K562 (cell line): ENCODE results near the gene PPP1R16B. TPM values are rescaled to one million over a fixed set of nuclear protein-coding genes. Genes with fewer than 3 reads are reported as not detected.

Source experiments
- ATF1 ChIP-seq, 2 experiments: fragments of 450-650 bp in 1 of 2; IDR thresholded peaks; 2 replicates each; pipeline ENCODE4 v1.6.1; 2016; ENCODE audit warnings: missing compliant biosample characterization in 1 of 2, missing genetic modification characterization in 1 of 2
- JUND ChIP-seq, 2 experiments: IDR thresholded peaks; 2 replicates in 1 of 2; 3 replicates in 1 of 2; pipeline ENCODE4 v1.6.1; 2011; ENCODE audit warnings: borderline replicate concordance in 2 of 2, low read depth in 2 of 2, low read length in 2 of 2, improper control_type of control experiment in 1 of 2, missing biosample characterization in 1 of 2, missing genetic modification characterization in 1 of 2, missing genetic modification reagents in 1 of 2
- KDM1A ChIP-seq, 2 experiments: fragments of 450-650 bp; IDR thresholded peaks; 2 replicates each; pipeline ENCODE4 v1.6.1; 2016; ENCODE audit warnings: mild to moderate bottlenecking in 2 of 2
- MTA1 ChIP-seq: fragments of 450-650 bp; IDR thresholded peaks from 2 replicates; pipeline ENCODE4 v1.6.1; 2017; ENCODE audit warnings: borderline replicate concordance
- MTA3 ChIP-seq: fragments of 450-650 bp; formaldehyde crosslinking; IDR thresholded peaks from 2 replicates; pipeline ENCODE4 v1.6.1; 2017; ENCODE audit warnings: mild to moderate bottlenecking, borderline replicate concordance
- NR2C2 ChIP-seq, 2 experiments: fragments of 200-800 bp in 1 of 2; sonication (Bioruptor generic) in 1 of 2; sonication (generic) in 1 of 2; formaldehyde crosslinking in 1 of 2; IDR thresholded peaks; 2 replicates each; pipeline versions ENCODE4 v1.6.1 to v1.8.0; 2016 to 2022; ENCODE audit warnings: mild to moderate bottlenecking in 1 of 2, missing compliant biosample characterization in 1 of 2, missing genetic modification characterization in 1 of 2, missing genetic modification reagents in 1 of 2
- RFX7 ChIP-seq: fragments of 250-450 bp; sonication (Bioruptor Pico); IDR thresholded peaks from 2 replicates; pipeline ENCODE4 v1.5.1; 2021; ENCODE audit warnings: mild to moderate bottlenecking
- TCF7L2 ChIP-seq: fragments of 150-350 bp; IDR thresholded peaks from 2 replicates; pipeline ENCODE4 v1.6.1; 2016; ENCODE audit warnings: low read depth, mild to moderate bottlenecking, low read length, moderate library complexity
- THRA ChIP-seq: fragments of 450-650 bp; IDR thresholded peaks from 2 replicates; pipeline ENCODE4 v1.6.1; 2017; ENCODE audit warnings: mild to moderate bottlenecking, moderate library complexity
- ZBTB40 ChIP-seq, 2 experiments: fragments of 450-650 bp in 1 of 2; sonication (generic) in 1 of 2; formaldehyde crosslinking in 1 of 2; IDR thresholded peaks; 2 replicates each; pipeline versions ENCODE4 v1.7.1 to v1.9.0; 2016 to 2022; ENCODE audit warnings: inconsistent platforms in 1 of 2, mild to moderate bottlenecking in 1 of 2, missing genetic modification reagents in 1 of 2
- ZNF282 ChIP-seq: sonication (generic); formaldehyde crosslinking; IDR thresholded peaks from 2 replicates; pipeline ENCODE4 v1.8.1; 2023; ENCODE audit warnings: missing genetic modification reagents
- ZNF398 ChIP-seq: fragments of 250-450 bp; sonication (Bioruptor Pico); IDR thresholded peaks from 2 replicates; pipeline ENCODE4 v1.8.0; 2021; ENCODE audit warnings: moderate library complexity, mild to moderate bottlenecking, inconsistent platforms
- ZNF561 ChIP-seq: fragments of 450-650 bp; formaldehyde crosslinking; conservative IDR thresholded peaks from 2 replicates; pipeline ENCODE4 v1.4.0; 2020; ENCODE audit warnings: mild to moderate bottlenecking, moderate library complexity
- polyA plus RNA-seq, 8 experiments: library from polyadenylated mRNA; depleted of rRNA in 4 of 8; stranded (reverse) in 5 of 8; unstranded in 3 of 8; fragments of >200 nt; fragmentation: Nextera tagmentation in 2 of 8; fragmentation: Illumina TruSeq in 1 of 8; extraction: Ambion mirVana in 2 of 8; extraction: Trizol in 1 of 8; gene quantifications; 2 replicates each; pipeline versions ENCODE4 v1.2.1 to v1.2.3, GENCODE V29; 2011 to 2014; ENCODE audit warnings: inconsistent platforms in 1 of 8, missing spikeins in 1 of 8
- total RNA-seq, 7 experiments: library from RNA; depleted of rRNA in 6 of 7; stranded (reverse); fragments of >200 nt in 6 of 7; fragmentation: Illumina TruSeq in 2 of 7; extraction: Trizol in 2 of 7; gene quantifications; 2 replicates each; pipeline versions ENCODE4 v1.2.1 to v1.2.3, GENCODE V29; 2011 to 2021; ENCODE audit warnings: low replicate concordance in 1 of 7

PPP1R16B gene
- total and polyA plus RNA-seq, 9 of the 15 experiments (the other 6 are each of a cell fraction or from before 2014, with no cell fraction given): 1.5 to 11.5 (median 6.8) TPM

- TF ChIP-seq JUND (IDR thresholded peaks at IDR 0.05; ENCODE audit: borderline replicate concordance, low read depth, low read length) (peak; percentile 69), JUND (tag; IDR thresholded peaks at IDR 0.05; ENCODE audit: borderline replicate concordance, low read depth, low read length) (peak; percentile 71; the same call in 1 of the 3 replicates), NR2C2 (CRISPR knock-in tag; IDR thresholded peaks at IDR 0.05) (no peak), NR2C2 (tag; IDR thresholded peaks at IDR 0.05) (peak; percentile 38; the same call in 1 of the 2 replicates), ATF1 (CRISPR knock-in tag; IDR thresholded peaks at IDR 0.05) (no peak), ATF1 (tag; IDR thresholded peaks at IDR 0.05) (peak; percentile 57; the same call in 1 of the 2 replicates), MTA1 (no peak; the same call in 1 of the 2 replicates), TCF7L2 (no peak), ZNF398 (CRISPR knock-in tag) (no peak), THRA (no peak), RFX7 (no peak), MTA3 (no peak), KDM1A (IDR thresholded peaks at IDR 0.05) (peak in 1 of 2 experiments; percentile 68; a peak in 3 of 4 replicates), ZBTB40 (IDR thresholded peaks at IDR 0.05) (no peak), ZBTB40 (CRISPR knock-in tag; IDR thresholded peaks at IDR 0.05) (no peak), ZNF561 (CRISPR knock-in tag) (no peak), ZNF282 (CRISPR knock-in tag) (no peak)
Observed at GRCh38 chr20:38854654-38855066, 49.2 kb downstream of the PPP1R16B start (continued).
